HG02623 (cell line): ENCODE measurements around the gene KDM3B.
"Not testable (repeated sequence)": the region's sequence is repeated elsewhere in the genome, so short reads cannot be mapped to it uniquely, and the experiment has no call there.

ENCODE experiments used
- ATAC-seq: cut with Tn5 transposase; IDR thresholded peaks from one replicate; pipeline ENCODE4 v1.9.1; 2021; ENCODE audit warnings: moderate library complexity; ENCODE audit not compliant: unreplicated experiment

KDM3B gene

GRCh38 chr5:138352071-138352721, at the start of gene KDM3B:
Gene KDM3B, plus strand, starts transcription at chr5:138352685. Its CDS starts 111 bp downstream, at chr5:138352796.
- peak; percentile 60 for ATAC-seq

- no peak for ATAC-seq
Measured at GRCh38 chr5:138303372-138303771, 49.1 kb upstream of the KDM3B start.

GRCh38 chr5:138305797-138306196, 46.7 kb upstream of the KDM3B start:
- ATAC-seq = no peak

DNA sequence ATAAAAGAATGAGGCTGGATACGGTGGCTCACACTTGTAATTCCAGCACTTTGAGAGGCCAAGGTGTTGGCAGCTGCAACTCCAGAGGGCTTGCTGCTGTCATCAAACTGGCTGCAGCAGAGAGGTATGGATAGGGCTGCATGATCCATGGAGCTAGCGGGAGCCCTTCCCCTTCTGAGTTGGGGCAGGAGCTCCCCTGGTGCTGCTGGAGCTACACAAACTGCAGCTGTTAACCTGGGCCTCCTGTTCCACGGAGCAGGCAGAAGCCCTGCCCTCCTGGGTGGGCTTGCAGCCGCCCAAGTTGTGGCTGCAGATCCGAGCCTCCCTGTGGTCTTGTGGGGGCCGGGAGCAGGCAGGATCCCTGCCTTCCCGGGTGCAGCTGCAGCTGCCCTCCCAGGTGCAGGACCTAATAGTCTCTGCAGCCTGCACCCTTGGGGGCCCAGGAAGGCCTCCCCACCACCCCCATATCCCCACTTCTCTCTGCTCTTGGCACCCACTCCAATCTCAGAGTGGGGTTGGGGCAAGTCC, 36.7 kb upstream of the KDM3B start:
- no peak for ATAC-seq

- no peak for ATAC-seq
Measured at GRCh38 chr5:138316355-138316754, 36.1 kb upstream of the KDM3B start.

- not testable (repeated sequence) for ATAC-seq
Measured at GRCh38 chr5:138318211-138318610, 34.3 kb upstream of the KDM3B start.

- ATAC-seq = no peak
Measured at GRCh38 chr5:138330813-138331448, 21.6 kb upstream of the KDM3B start.

DNA sequence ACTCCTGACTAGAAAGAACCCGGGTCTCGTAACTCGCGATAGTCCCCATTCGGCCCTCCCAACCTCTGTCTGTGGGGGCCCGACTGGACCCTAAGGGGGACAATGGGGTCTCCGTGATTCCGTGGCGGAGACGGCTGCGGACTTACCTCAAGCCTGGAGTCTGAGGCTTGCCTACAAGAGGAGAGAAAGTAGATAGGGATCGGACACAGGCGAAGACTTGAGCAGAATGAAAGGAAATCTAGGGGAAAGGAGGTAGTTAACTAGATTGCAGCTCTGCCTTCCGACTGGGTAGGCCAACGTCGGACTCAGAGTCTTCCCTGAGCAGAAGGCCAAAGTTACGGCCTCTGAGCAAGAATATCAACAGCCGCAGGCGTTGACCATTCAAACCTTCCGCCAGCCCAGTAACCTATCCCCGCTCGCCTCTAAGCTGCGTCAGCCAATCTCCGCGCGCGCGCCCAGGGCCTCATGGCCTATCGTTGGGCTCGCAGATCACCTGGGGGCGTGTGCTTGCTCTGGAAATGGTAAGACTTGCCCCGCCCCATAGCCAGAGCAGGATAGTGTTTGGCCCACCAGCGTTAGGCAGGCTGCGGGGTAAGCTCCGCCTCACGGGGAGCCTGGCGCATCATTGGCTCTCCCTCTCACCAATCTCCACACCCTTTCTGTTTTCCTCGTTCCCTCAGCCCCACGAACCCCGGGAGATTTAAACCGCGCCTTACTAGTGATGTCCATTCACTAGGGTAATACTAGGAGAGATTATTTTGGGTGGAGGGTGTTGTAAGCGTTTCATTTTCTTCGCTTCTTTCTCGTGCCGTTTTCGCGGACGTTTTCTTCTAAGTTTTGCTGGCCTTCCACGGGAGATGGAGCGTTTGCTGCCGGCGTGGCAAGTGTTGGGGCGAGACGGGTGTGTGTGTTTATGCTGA, 20.8 kb upstream of the KDM3B start, which contains the start of gene CDC25C:
Gene CDC25C, minus strand, starts transcription at position 356 of the 920 bp plus-strand sequence. CDS start 624 bp downstream, outside the sequence.
- peak; percentile 99 for ATAC-seq

DNA sequence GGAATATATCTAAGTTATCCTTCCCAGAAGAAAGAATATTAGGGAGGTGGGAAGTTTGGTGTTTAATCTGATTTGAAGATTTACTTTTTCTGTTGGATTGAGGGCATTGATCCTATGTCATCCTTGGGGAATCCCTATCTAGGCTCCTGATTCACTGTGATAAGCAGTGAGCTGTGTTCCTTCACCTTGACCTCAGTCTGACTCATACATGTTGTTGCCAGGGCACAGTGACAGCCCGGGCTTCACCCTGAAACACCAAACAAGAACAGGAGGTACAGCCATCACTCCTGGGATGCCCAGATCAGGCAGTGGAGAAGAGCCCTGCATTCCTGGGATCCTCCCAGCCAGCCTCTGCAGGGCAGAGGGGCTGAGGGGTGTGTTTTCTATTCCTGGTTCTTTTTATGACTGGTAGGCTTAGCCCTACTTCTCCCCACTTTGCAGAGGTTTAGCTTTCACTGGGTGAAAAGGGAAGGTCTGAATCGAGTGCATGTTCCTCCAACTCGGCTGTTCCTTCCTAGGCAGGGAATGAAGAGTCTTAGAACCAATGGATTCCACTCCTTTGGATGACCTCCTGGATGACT, 17.5 kb upstream of the KDM3B start:
- no peak for ATAC-seq

DNA sequence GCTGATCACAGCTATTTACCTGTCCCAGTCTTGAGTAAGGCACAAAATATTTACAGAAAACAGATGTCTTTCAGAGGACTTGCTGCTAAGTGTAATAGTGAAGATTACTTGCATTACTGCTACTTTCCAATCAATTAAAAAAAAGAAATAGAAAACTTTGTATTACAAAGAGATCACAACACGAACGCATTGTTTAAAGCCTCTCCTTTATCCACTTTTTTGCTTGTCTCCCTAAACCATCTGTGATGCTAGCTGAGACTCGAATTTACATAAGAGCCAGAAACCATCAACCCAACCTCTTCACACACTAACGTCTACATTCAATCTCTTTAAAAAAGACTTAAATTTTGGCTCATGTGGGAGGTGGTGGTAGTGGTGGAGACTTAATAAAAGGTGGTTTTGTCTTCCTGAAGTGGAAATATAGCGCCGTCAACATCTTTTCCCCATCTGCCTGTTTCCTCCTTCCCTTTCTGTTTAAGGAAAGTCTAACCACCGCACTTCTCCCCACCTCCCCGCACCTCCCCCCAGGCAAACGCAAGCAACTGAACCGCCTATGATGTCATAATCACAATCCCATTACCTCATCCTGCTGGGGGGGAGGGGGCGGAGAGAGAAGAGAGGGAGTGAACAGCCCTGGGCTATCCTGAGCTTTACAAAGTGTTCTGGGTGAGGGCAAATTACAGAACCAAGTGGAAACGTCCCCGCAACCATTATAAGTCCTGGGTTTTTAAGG, 15.4 kb upstream of the KDM3B start:
- ATAC-seq = peak; percentile 6

- peak; percentile 82 for ATAC-seq
Measured at GRCh38 chr5:138337685-138338410, 14.6 kb upstream of the KDM3B start, which contains the start of gene FAM53C. Gene FAM53C, plus strand, starts transcription at chr5:138338266. Its CDS starts 3,070 bp downstream, at chr5:138341336.

DNA sequence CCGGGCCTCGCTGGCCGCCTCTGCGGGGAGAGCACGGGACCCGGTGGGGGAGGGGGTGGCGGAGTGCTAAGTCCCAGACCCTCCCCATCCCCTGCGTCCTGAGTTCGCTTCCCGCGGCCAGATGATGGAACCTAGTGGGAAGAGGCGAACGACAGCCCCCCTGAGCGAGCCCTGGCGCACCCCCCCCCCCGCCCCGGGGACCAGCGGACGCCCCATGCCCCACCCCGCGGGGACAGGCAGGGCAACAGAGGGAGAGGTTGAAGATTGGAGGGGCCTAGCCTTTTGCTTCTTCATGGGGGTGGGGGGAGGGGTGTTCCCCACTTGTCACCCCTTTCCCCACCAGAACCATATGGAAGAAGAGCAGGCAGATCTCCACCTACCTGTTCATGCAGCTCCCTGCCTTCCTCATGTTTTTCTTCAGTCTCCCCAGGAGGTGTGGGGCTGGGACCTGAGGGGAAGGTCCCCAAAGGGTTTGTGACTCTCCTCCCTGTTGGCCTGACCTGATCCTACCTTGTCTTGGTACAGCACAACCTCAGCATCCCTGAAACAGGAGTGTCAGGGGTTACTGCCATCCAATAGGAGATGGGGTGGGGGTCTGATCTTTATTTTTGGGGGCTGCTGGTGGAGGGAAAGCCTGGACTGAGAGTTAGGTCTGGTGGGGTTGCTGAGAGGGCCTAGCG, 13.9 kb upstream of the KDM3B start:
- ATAC-seq = no peak

DNA sequence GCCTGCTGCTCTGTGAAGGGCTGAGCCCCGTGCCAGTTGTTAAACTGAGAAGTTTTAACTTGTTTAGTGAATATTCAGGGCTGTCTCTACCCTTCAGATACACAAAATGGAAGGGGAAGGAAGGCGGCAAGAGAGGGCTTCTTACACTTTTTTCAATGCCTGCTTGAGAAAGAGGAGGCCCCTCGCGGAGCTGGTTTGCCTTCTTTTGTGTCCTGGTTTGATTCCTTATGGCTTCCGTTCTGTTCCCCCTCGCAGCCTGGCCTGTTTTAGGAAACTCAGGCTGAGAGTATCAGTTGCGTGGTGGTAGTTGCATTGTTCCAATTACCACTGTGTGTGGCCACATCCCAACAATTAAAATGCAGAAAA, 13.4 kb upstream of the KDM3B start:
- no peak for ATAC-seq

- no peak for ATAC-seq
Measured at GRCh38 chr5:138339464-138339863, 13.0 kb upstream of the KDM3B start.

DNA sequence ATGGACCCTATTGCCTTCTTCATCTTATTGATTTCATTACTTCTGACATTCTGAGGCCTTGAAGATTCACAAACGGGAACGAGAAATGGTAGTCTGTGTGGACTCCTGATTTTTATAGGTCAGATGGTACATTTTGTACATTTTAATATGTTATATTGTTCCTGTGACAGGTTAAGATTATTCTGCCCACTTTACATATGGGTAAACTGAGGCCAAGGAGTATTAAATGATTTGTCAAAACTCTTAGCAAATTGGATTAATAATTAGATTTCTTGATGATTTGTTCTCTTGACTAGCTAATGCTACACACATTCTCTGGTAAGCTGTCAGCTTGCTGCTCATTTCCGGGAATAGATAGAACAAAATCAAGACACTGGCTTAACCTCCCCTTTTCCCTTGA, 12.5 kb upstream of the KDM3B start:
- no peak for ATAC-seq

- ATAC-seq = no peak
Measured at GRCh38 chr5:138344887-138345622, 7.4 kb upstream of the KDM3B start.

DNA sequence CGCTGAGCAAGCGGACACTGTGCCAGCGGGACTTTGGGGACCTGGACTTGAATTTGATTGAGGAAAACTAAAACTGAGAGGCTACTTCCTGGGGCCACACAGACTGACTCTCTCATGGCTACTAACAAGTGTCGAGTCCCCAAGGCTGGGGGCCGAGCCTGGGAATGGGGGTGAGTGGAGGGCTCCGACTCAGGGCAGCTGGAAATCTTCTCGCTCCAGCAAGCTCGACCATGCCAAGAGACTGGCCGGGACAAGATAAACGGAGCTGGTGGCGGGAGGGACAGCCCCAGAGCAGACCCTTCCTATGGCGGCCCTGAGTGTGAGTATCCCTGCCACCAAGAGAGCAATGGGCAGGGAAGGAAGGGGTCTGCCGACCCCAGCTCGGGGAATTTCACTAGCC, 5.6 kb upstream of the KDM3B start:
- no peak for ATAC-seq

DNA sequence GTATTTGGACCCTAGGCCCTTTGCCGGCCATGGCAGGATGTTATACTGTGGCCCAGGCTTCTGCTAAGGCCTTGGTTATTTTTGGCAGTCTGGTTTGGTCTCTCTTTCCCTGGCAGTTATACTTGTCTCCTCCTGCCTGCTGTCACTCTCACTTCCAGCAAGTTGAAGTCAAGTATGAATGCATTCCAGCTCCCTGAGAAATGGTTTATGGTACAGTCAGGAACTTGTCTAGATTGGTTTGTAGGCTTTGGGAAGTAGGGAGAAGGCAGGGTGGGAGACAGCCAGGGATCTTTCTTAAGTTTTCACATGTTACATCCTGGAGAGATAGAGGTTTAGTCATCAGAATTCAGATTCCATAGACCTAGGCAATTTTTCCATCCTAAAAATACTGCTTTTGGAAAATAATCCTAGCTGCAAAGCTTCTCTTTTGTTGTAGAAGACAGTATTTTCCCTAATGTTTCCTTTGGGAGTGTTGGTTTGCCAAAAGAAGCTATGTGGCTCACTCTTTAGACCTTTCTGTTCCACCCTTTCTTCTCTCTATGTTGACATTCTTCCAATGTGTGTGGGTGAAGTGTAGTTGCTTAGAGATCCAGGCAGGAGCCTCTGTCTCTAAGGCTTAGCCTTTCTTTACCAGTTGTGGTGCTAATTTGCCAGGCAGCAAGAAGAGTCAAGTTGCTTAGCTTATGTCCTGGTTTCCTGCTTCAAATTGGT, 2.5 kb upstream of the KDM3B start:
- no peak for ATAC-seq
